K562 (cell line): ENCODE measurements around the gene CHRM1. TPM values are rescaled to one million over a fixed set of nuclear protein-coding genes. Genes with fewer than 3 reads are reported as not detected.

ENCODE experiments used
- CUX1 ChIP-seq: fragments of 200-800 bp; sonication (Bioruptor generic); IDR thresholded peaks from 2 replicates; pipeline ENCODE4 v1.6.1; 2016; ENCODE audit warnings: missing genetic modification characterization, missing compliant biosample characterization
- EP300 ChIP-seq: IDR thresholded peaks from 2 replicates; pipeline ENCODE4 v1.6.1; 2012; ENCODE audit warnings: low read length, improper control_type of control experiment
- HSF4 ChIP-seq: fragments of 250-450 bp; sonication (Bioruptor Pico); IDR thresholded peaks from 2 replicates; pipeline ENCODE4 v2.1.2; 2022; ENCODE audit warnings: mild to moderate bottlenecking, moderate library complexity, borderline replicate concordance
- LEF1 ChIP-seq: fragments of 450-650 bp; IDR thresholded peaks from 2 replicates; pipeline ENCODE4 v1.6.1; 2016; ENCODE audit warnings: mild to moderate bottlenecking
- RBM39 ChIP-seq: fragments of 200-400 bp; formaldehyde crosslinking; optimal IDR thresholded peaks from 2 replicates; pipeline ENCODE3; 2018; ENCODE audit warnings: low read depth, low read length
- REST ChIP-seq, 2 experiments: fragments of 450-650 bp; formaldehyde crosslinking in 1 of 2; IDR thresholded peaks; 2 replicates each; pipeline versions ENCODE4 v1.4.0 to v1.6.1; 2014 to 2020; ENCODE audit warnings: mild to moderate bottlenecking in 2 of 2, borderline replicate concordance in 1 of 2, low read depth in 1 of 2
- RNF2 ChIP-seq: sonication (generic); IDR thresholded peaks from 2 replicates; pipeline ENCODE4 v1.6.1; 2016
- TOE1 ChIP-seq, 2 experiments: fragments of 450-650 bp in 1 of 2; sonication (generic) in 1 of 2; formaldehyde crosslinking in 1 of 2; IDR thresholded peaks; 2 replicates each; pipeline versions ENCODE4 v1.7.1 to v1.8.0; 2016 to 2022; ENCODE audit warnings: borderline replicate concordance in 2 of 2, mild to moderate bottlenecking in 2 of 2, antibody characterized with exemption in 1 of 2, inconsistent platforms in 1 of 2, low read depth in 1 of 2, missing genetic modification reagents in 1 of 2, moderate library complexity in 1 of 2
- ZBTB7A ChIP-seq: IDR thresholded peaks from 2 replicates; pipeline ENCODE4 v1.6.1; 2011; ENCODE audit warnings: low read depth, mild to moderate bottlenecking, low read length, moderate library complexity, borderline replicate concordance; ENCODE audit not compliant: control insufficient read depth
- polyA plus RNA-seq, 8 experiments: library from polyadenylated mRNA; depleted of rRNA in 4 of 8; stranded (reverse) in 5 of 8; unstranded in 3 of 8; fragments of >200 nt; fragmentation: Nextera tagmentation in 2 of 8; fragmentation: Illumina TruSeq in 1 of 8; extraction: Ambion mirVana in 2 of 8; extraction: Trizol in 1 of 8; gene quantifications; 2 replicates each; pipeline versions ENCODE4 v1.2.1 to v1.2.3, GENCODE V29; 2011 to 2014; ENCODE audit warnings: inconsistent platforms in 1 of 8, missing spikeins in 1 of 8
- total RNA-seq, 7 experiments: library from RNA; depleted of rRNA in 6 of 7; stranded (reverse); fragments of >200 nt in 6 of 7; fragmentation: Illumina TruSeq in 2 of 7; extraction: Trizol in 2 of 7; gene quantifications; 2 replicates each; pipeline versions ENCODE4 v1.2.1 to v1.2.3, GENCODE V29; 2011 to 2021; ENCODE audit warnings: low replicate concordance in 1 of 7
- TF ChIP-seq, protein P1 (sequence below): sonication (generic); formaldehyde crosslinking; IDR thresholded peaks from 2 replicates; pipeline ENCODE4 v1.9.0; 2022; ENCODE audit warnings: mild to moderate bottlenecking, missing genetic modification reagents

Gene CHRM1
- total and polyA plus RNA-seq, 9 of the 15 experiments (the other 6 are each of a cell fraction or from before 2014, with no cell fraction given) = not detected

- TF ChIP-seq CUX1 (CRISPR knock-in tag) = 0 out of 2 replicates have a peak, but pooled peaks have one; percentile 41
- TF ChIP-seq, protein P1, sequence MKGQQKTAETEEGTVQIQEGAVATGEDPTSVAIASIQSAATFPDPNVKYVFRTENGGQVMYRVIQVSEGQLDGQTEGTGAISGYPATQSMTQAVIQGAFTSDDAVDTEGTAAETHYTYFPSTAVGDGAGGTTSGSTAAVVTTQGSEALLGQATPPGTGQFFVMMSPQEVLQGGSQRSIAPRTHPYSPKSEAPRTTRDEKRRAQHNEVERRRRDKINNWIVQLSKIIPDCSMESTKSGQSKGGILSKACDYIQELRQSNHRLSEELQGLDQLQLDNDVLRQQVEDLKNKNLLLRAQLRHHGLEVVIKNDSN (CRISPR knock-in tag) = peak; percentile 77
- TF ChIP-seq RBM39 = peak; percentile 89
- no peak for TF ChIP-seq HSF4 (CRISPR knock-in tag)
- TF ChIP-seq TOE1 (IDR thresholded peaks at IDR 0.05; ENCODE audit: borderline replicate concordance) = peak; percentile 90
- TF ChIP-seq TOE1 (CRISPR knock-in tag; IDR thresholded peaks at IDR 0.05; ENCODE audit: borderline replicate concordance, low read depth) = no peak
- peak; percentile 88 for TF ChIP-seq ZBTB7A
- 0 out of 2 replicates have a peak, but pooled peaks have one; percentile 73 for TF ChIP-seq RNF2
- peak; percentile 87 for TF ChIP-seq EP300
- TF ChIP-seq REST (IDR thresholded peaks at IDR 0.05; ENCODE audit: borderline replicate concordance) = peak; percentile 99
- TF ChIP-seq REST (CRISPR knock-in tag; IDR thresholded peaks at IDR 0.05; ENCODE audit: low read depth) = no peak
- TF ChIP-seq LEF1 = peak; percentile 90
Measured at GRCh38 chr11:62881579-62882430, 39.4 kb downstream of the CHRM1 start (continued).
